Endothelial cell (in vitro differentiated cells): ENCODE data around the gene SENP8. TPM values are rescaled to one million over a fixed set of nuclear protein-coding genes. Genes with fewer than 3 reads are reported as not detected.

ENCODE experiments used
- DNase-seq: peaks from one replicate; pipeline ENCODE4 v3.0.0; 2021; ENCODE audit warnings: low spot score
- H3K27ac Mint-ChIP-seq: one replicate; pipeline ENCODE4 v1.8.0; 2021; ENCODE audit warnings: mixed read lengths, inconsistent platforms; ENCODE audit not compliant: unreplicated experiment
- H3K27me3 Mint-ChIP-seq: one replicate; pipeline ENCODE4 v1.8.0; 2021; ENCODE audit warnings: mild to moderate bottlenecking, moderate library complexity, mixed read lengths, inconsistent platforms; ENCODE audit not compliant: unreplicated experiment
- H3K36me3 Mint-ChIP-seq: one replicate; pipeline ENCODE4 v1.8.0; 2021; ENCODE audit warnings: mild to moderate bottlenecking, low read depth, mixed read lengths, inconsistent platforms; ENCODE audit not compliant: unreplicated experiment
- H3K4me1 Mint-ChIP-seq: one replicate; pipeline ENCODE4 v1.8.0; 2021; ENCODE audit warnings: mild to moderate bottlenecking, mixed read lengths, inconsistent platforms; ENCODE audit not compliant: unreplicated experiment
- H3K4me3 Mint-ChIP-seq: one replicate; pipeline ENCODE4 v1.8.0; 2021; ENCODE audit warnings: mild to moderate bottlenecking, mixed read lengths, inconsistent platforms; ENCODE audit not compliant: unreplicated experiment
- H3K9me3 Mint-ChIP-seq: one replicate; pipeline ENCODE4 v1.8.0; 2021; ENCODE audit warnings: mixed read lengths, inconsistent platforms; ENCODE audit not compliant: unreplicated experiment
- CTCF ChIP-seq: fragments of 200-600 bp; sonication (generic); IDR thresholded peaks from one replicate; pipeline ENCODE4 v1.5.0; 2021; ENCODE audit warnings: antibody characterized with exemption; ENCODE audit not compliant: unreplicated experiment
- total RNA-seq: library from RNA; stranded (reverse); fragmentation: NEBNext Ultra II Directional; extraction: Animal tissue kit (Norgen Biotek cat#: 25700); gene quantifications from one replicate; pipeline ENCODE4 v1.2.1, GENCODE V29; 2021; ENCODE audit not compliant: unreplicated experiment

Gene SENP8
- total RNA-seq, 1 donor from 2014 or later, result 4.1 TPM

- Mint-ChIP-seq H3K4me3 (no peak overlapping the region), H3K4me1 (no peaks in the 10 kb centered on the region), H3K27me3 (peaks cover 3% of the 10 kb centered on the region), H3K9me3 (no peaks in the 10 kb centered on the region), H3K36me3 (no peaks in the 10 kb centered on the region), H3K27ac (no peak overlapping the region)
- DNase-seq, result no peak
- TF ChIP-seq CTCF, result no peak
These were observed 13.1 kb upstream of the SENP8 start for GRCh38 chr15:72105111-72105510.

- Mint-ChIP-seq H3K4me3 (no peak overlapping the region), H3K27me3 (peaks cover 3% of the 10 kb centered on the region), H3K4me1 (no peaks in the 10 kb centered on the region), H3K27ac (no peak overlapping the region), H3K36me3 (no peaks in the 10 kb centered on the region), H3K9me3 (no peaks in the 10 kb centered on the region)
- DNase-seq, result no peak
- no peak for TF ChIP-seq CTCF
These were observed 12.1 kb upstream of the SENP8 start for GRCh38 chr15:72106068-72106467.

GRCh38 chr15:72110355-72110754, 7.8 kb upstream of the SENP8 start:
- TF ChIP-seq CTCF, result no peak
- H3K27ac Mint-ChIP-seq, result no peak overlapping the region
- H3K27me3 Mint-ChIP-seq, result peaks cover 1% of the 10 kb centered on the region
- no peaks in the 10 kb centered on the region for H3K9me3 Mint-ChIP-seq
- H3K4me1 Mint-ChIP-seq, result peaks cover 8% of the 10 kb centered on the region
- no peak overlapping the region for H3K4me3 Mint-ChIP-seq
- no peak for DNase-seq
- H3K36me3 Mint-ChIP-seq, result no peaks in the 10 kb centered on the region

- no peak for TF ChIP-seq CTCF
- H3K36me3 Mint-ChIP-seq, result no peaks in the 10 kb centered on the region
- no peak overlapping the region for H3K27ac Mint-ChIP-seq
- peaks cover 1% of the 10 kb centered on the region for H3K27me3 Mint-ChIP-seq
- H3K9me3 Mint-ChIP-seq, result no peaks in the 10 kb centered on the region
- H3K4me1 Mint-ChIP-seq, result peaks cover 16% of the 10 kb centered on the region
- no peak overlapping the region for H3K4me3 Mint-ChIP-seq
- no peak for DNase-seq
These were observed 6.1 kb upstream of the SENP8 start for GRCh38 chr15:72112116-72112515.

GRCh38 chr15:72112805-72113204, 5.4 kb upstream of the SENP8 start:
- H3K27me3 Mint-ChIP-seq, result peaks cover 1% of the 10 kb centered on the region
- H3K4me3 Mint-ChIP-seq, result no peak overlapping the region
- H3K9me3 Mint-ChIP-seq, result no peaks in the 10 kb centered on the region
- no peak for DNase-seq
- peaks cover 18% of the 10 kb centered on the region for H3K4me1 Mint-ChIP-seq
- TF ChIP-seq CTCF, result no peak
- no peaks in the 10 kb centered on the region for H3K36me3 Mint-ChIP-seq
- no peak overlapping the region for H3K27ac Mint-ChIP-seq
